NB4 (cell line): ENCODE data around the gene GVQW3.

Experiments used
- CTCF ChIP-seq: IDR thresholded peaks from one replicate; pipeline ENCODE4 v1.5.1; 2012; ENCODE audit warnings: low read depth, low read length
- MAX ChIP-seq: IDR thresholded peaks from 2 replicates; pipeline ENCODE4 v1.6.1; 2011; ENCODE audit warnings: low read depth, low read length
- POLR2A ChIP-seq: IDR thresholded peaks from 2 replicates; pipeline ENCODE4 v1.6.1; 2011; ENCODE audit warnings: mild to moderate bottlenecking; ENCODE audit not compliant: insufficient read length; ENCODE audit errors: extremely low read depth

- TF ChIP-seq POLR2A: no peak
- TF ChIP-seq CTCF: no peak
- TF ChIP-seq MAX: no peak
Measured at GRCh38 chr11:76348348-76348747, 32.8 kb upstream of the GVQW3 start.
